Right lobe of liver (tissue), 4 donors: ENCODE results near the gene SKIC3.

Experiments used
- CTCF ChIP-seq, 4 donors: fragments of 200-600 bp in 3 of 4; fragments of 450-650 bp in 1 of 4; IDR thresholded peaks; one replicate each; pipeline versions ENCODE4 v1.5.1 to v1.8.0; 2016 to 2022; ENCODE audit warnings: antibody characterized with exemption in 4 of 4, mild to moderate bottlenecking in 2 of 4
- POLR2A ChIP-seq: fragments of 450-650 bp; IDR thresholded peaks from one replicate; pipeline ENCODE4 v1.6.1; 2017; ENCODE audit warnings: antibody characterized with exemption, mild to moderate bottlenecking
- donor health status: DM: no; HTN: no; CAD: no.
- donor health status: DM: no; HTN: no; CAD: no.
- donor health status: DM: no; HTN: yes; CAD: no.

GRCh38 chr5:95583992-95584391, 29.2 kb upstream of the SKIC3 start:
- TF ChIP-seq POLR2A = no peak
- no peak for TF ChIP-seq CTCF (IDR thresholded peaks at IDR 0.05)
